ENCODE results near the gene EDEM2.

GRCh38 chr20:35156978-35157377 lies 9.8 kb upstream of the EDEM2 start:
- TF ChIP-seq CTCF (conservative IDR thresholded peaks at IDR 0.05) = no peak
- no peak for TF ChIP-seq ZFX (IDR thresholded peaks at IDR 0.05)
